OCI-LY1 (cell line): ENCODE measurements around the gene EMX1.

ENCODE experiments used
- H2AFZ ChIP-seq: fragments of 200-600 bp; sonication (generic), shearing (Covaris generic); 2 replicates; pipeline ENCODE4 v1.6.0; 2014; ENCODE audit warnings: antibody characterized with exemption, mild to moderate bottlenecking, low read length
- H3F3A ChIP-seq: fragments of 200-600 bp; sonication (generic), shearing (Covaris generic); 2 replicates; pipeline ENCODE4 v1.6.0; 2014; ENCODE audit warnings: mild to moderate bottlenecking, antibody characterized with exemption, low read length, moderate library complexity; ENCODE audit not compliant: insufficient read depth
- H3K27ac ChIP-seq: fragments of 200-600 bp; sonication (generic); 2 replicates; pipeline ENCODE4 v1.5.1; 2014; ENCODE audit warnings: low read length, mixed run types, mild to moderate bottlenecking, low read depth; ENCODE audit not compliant: poor library complexity, severe bottlenecking
- H3K27me3 ChIP-seq: fragments of 200-600 bp; sonication (generic); 2 replicates; pipeline ENCODE4 v1.6.0; 2014; ENCODE audit warnings: antibody characterized with exemption, mild to moderate bottlenecking, low read length, moderate library complexity; ENCODE audit not compliant: insufficient read depth
- H3K36me3 ChIP-seq: fragments of 200-600 bp; sonication (generic); 2 replicates; pipeline ENCODE4 v1.6.1; 2014; ENCODE audit warnings: mild to moderate bottlenecking, antibody characterized with exemption, low read length, moderate library complexity, mixed read lengths; ENCODE audit not compliant: insufficient read depth
- H3K4me1 ChIP-seq: fragments of 200-600 bp; sonication (generic); 2 replicates; pipeline ENCODE4 v1.5.1; 2014; ENCODE audit warnings: mild to moderate bottlenecking, low read length, moderate library complexity; ENCODE audit not compliant: insufficient read depth, severe bottlenecking
- H3K4me2 ChIP-seq: fragments of 200-600 bp; sonication (generic), shearing (Covaris generic); 2 replicates; pipeline ENCODE4 v1.6.1; 2014; ENCODE audit warnings: low read length
- H3K4me3 ChIP-seq: fragments of 200-600 bp; sonication (generic); 2 replicates; pipeline ENCODE4 v1.5.1; 2014; ENCODE audit warnings: low read length, low read depth, mild to moderate bottlenecking, mixed read lengths; ENCODE audit not compliant: poor library complexity, severe bottlenecking
- H3K79me2 ChIP-seq: fragments of 200-600 bp; shearing (Covaris generic); 2 replicates; pipeline ENCODE4 v1.6.1; 2016; ENCODE audit warnings: mixed run types, low read length, mixed read lengths; ENCODE audit not compliant: insufficient read depth
- H3K9ac ChIP-seq: fragments of 200-600 bp; sonication (generic), shearing (Covaris generic); 2 replicates; pipeline ENCODE4 v1.6.1; 2014; ENCODE audit warnings: mild to moderate bottlenecking, low read length, mixed read lengths
- H3K9me2 ChIP-seq: fragments of 200-600 bp; sonication (generic), shearing (Covaris generic); 2 replicates; pipeline ENCODE4 v1.6.1; 2014; ENCODE audit warnings: low read depth, mild to moderate bottlenecking, low read length, mixed read lengths
- H3K9me3 ChIP-seq: fragments of 200-600 bp; shearing (Covaris generic); 2 replicates; pipeline ENCODE4 v1.6.1; 2014; ENCODE audit warnings: low read length, mixed read lengths
- H4K20me1 ChIP-seq: fragments of 200-600 bp; sonication (generic), shearing (Covaris generic); 2 replicates; pipeline ENCODE4 v1.6.0; 2016; ENCODE audit warnings: mild to moderate bottlenecking, low read length; ENCODE audit not compliant: insufficient read depth
- CTCF ChIP-seq: fragments of 200-600 bp; sonication (generic), shearing (Covaris generic); IDR thresholded peaks from 2 replicates; pipeline ENCODE4 v1.5.1; 2017; ENCODE audit warnings: mild to moderate bottlenecking, antibody characterized with exemption, low read length, moderate library complexity, mixed read lengths
- EZH2 ChIP-seq: fragments of 200-600 bp; sonication (generic), shearing (Covaris generic); IDR thresholded peaks from 2 replicates; pipeline ENCODE4 v1.8.0; 2017; ENCODE audit warnings: borderline replicate concordance, mixed run types, mild to moderate bottlenecking, antibody characterized with exemption, low read length, moderate library complexity, mixed read lengths

The EMX1 gene

GRCh38 chr2:72920318-72921087 lies 3.2 kb downstream of the EMX1 start:
- Histone ChIP-seq H2AFZ (no peak overlapping the region), H4K20me1 (no peaks in the 10 kb centered on the region), H3K9me2 (no peaks in the 10 kb centered on the region), H3K4me3 (no peak overlapping the region), H3K27me3 (peaks cover 3% of the 10 kb centered on the region; the same call in 1 of the 2 replicates), H3K9me3 (no peaks in the 10 kb centered on the region), H3K27ac (no peak overlapping the region), H3K9ac (no peak overlapping the region), H3K36me3 (no peaks in the 10 kb centered on the region), H3K4me1 (peaks cover 17% of the 10 kb centered on the region), H3K79me2 (no peaks in the 10 kb centered on the region), H3F3A (no peaks in the 10 kb centered on the region), H3K4me2 (no peak overlapping the region)
- TF ChIP-seq EZH2 (no peak), CTCF (no peak)

GRCh38 chr2:72921088-72921851 lies 4.0 kb downstream of the EMX1 start:
- Histone ChIP-seq H3K9me2 (no peaks in the 10 kb centered on the region), H3K9ac (no peak overlapping the region), H3F3A (no peaks in the 10 kb centered on the region), H3K4me3 (no peak overlapping the region), H3K27ac (no peak overlapping the region), H3K9me3 (no peaks in the 10 kb centered on the region), H4K20me1 (no peaks in the 10 kb centered on the region), H3K27me3 (peaks cover 3% of the 10 kb centered on the region; the same call in 1 of the 2 replicates), H3K79me2 (no peaks in the 10 kb centered on the region), H3K4me1 (peaks cover 12% of the 10 kb centered on the region), H3K36me3 (no peaks in the 10 kb centered on the region), H3K4me2 (no peak overlapping the region), H2AFZ (no peak overlapping the region)
- no peak for TF ChIP-seq CTCF
- TF ChIP-seq EZH2 = no peak

- Histone ChIP-seq H3K9me2 (no peaks in the 10 kb centered on the region), H3K4me2 (no peak overlapping the region), H4K20me1 (no peaks in the 10 kb centered on the region), H3K27me3 (peaks cover under 1% of the 10 kb centered on the region; the same call in 1 of the 2 replicates), H3K9ac (no peak overlapping the region), H3K9me3 (no peaks in the 10 kb centered on the region), H3K36me3 (no peaks in the 10 kb centered on the region), H3F3A (no peaks in the 10 kb centered on the region), H3K27ac (no peak overlapping the region), H3K4me1 (peaks cover 6% of the 10 kb centered on the region), H3K4me3 (no peak overlapping the region), H2AFZ (no peak overlapping the region), H3K79me2 (no peaks in the 10 kb centered on the region)
- TF ChIP-seq CTCF (no peak), EZH2 (no peak)
Measured at GRCh38 chr2:72921853-72922252, 4.5 kb downstream of the EMX1 start.
